T1000 (cell line): ENCODE data around the gene TMBIM6.
"Not testable (repeated sequence)": the region's sequence is repeated elsewhere in the genome, so short reads cannot be mapped to it uniquely, and the experiment has no call there.

Experiments used
- DNase-seq: peaks from one replicate; lab custom pipeline; 2025; ENCODE audit warnings: mixed read lengths; lab: John Stamatoyannopoulos, UW

The TMBIM6 gene

GRCh38 chr12:49740930-49741881 lies at the start of gene TMBIM6:
TMBIM6 (plus strand) TSS chr12:49741557; CDS start chr12:49752494, 10,937 bp downstream.
- peak; percentile 100 for DNase-seq

- no peak for DNase-seq
Observed at GRCh38 chr12:49692851-49693250, 48.5 kb upstream of the TMBIM6 start.

GRCh38 chr12:49693931-49694444 lies 47.4 kb upstream of the TMBIM6 start:
- no peak for DNase-seq

- no peak for DNase-seq
Observed at GRCh38 chr12:49696723-49697122, 44.6 kb upstream of the TMBIM6 start.

- no peak for DNase-seq
Observed at GRCh38 chr12:49697808-49698207, 43.5 kb upstream of the TMBIM6 start.

GRCh38 chr12:49698619-49699545 lies 42.5 kb upstream of the TMBIM6 start:
- DNase-seq: no peak

- no peak for DNase-seq
Observed at GRCh38 chr12:49702009-49702408, 39.3 kb upstream of the TMBIM6 start.

- DNase-seq: no peak
Observed at GRCh38 chr12:49702676-49703215, 38.6 kb upstream of the TMBIM6 start.

- no peak for DNase-seq
Observed at GRCh38 chr12:49703647-49704137, 37.7 kb upstream of the TMBIM6 start.

GRCh38 chr12:49705479-49706134 lies 35.8 kb upstream of the TMBIM6 start:
- DNase-seq: no peak

- DNase-seq: no peak
Observed at GRCh38 chr12:49706351-49707127, 34.8 kb upstream of the TMBIM6 start.

GRCh38 chr12:49707128-49707811 lies 34.1 kb upstream of the TMBIM6 start, which contains the start of gene FMNL3:
FMNL3 (minus strand) TSS chr12:49707405; CDS start chr12:49707180, 225 bp downstream.
- DNase-seq: peak; percentile 98

GRCh38 chr12:49707812-49708147 lies 33.6 kb upstream of the TMBIM6 start:
- DNase-seq: no peak

GRCh38 chr12:49708851-49709250 lies 32.5 kb upstream of the TMBIM6 start:
- no peak for DNase-seq

GRCh38 chr12:49713952-49714351 lies 27.4 kb upstream of the TMBIM6 start:
- DNase-seq: not testable (repeated sequence)

GRCh38 chr12:49716553-49716952 lies 24.8 kb upstream of the TMBIM6 start:
- DNase-seq: no peak

- DNase-seq: not testable (repeated sequence)
Observed at GRCh38 chr12:49717800-49718199, 23.6 kb upstream of the TMBIM6 start.

GRCh38 chr12:49720214-49720613 lies 21.1 kb upstream of the TMBIM6 start:
- no peak for DNase-seq

- DNase-seq: not testable (repeated sequence)
Observed at GRCh38 chr12:49721355-49721754, 20.0 kb upstream of the TMBIM6 start.

GRCh38 chr12:49728446-49728845 lies 12.9 kb upstream of the TMBIM6 start:
- DNase-seq: no peak
